ENCODE results near the gene CHD9.

The CHD9 gene

DNA sequence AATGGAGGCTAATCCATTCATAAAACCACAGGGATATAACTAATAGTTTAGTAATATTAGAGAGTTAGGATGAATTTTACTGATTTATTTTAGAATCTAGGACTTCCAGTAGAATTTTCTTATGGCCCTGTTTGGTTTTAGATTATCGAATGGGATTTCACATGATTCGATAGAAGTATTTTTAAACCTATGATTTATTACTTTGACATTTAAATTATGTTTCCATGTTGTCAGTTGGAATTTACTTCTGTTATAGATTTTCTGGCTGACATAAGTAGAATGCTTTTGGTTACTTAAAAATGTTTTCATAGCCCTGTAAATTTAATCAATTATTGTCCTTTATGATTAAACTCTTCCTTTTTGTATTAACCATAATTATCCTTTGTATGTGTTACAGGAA, 158.8 kb downstream of the CHD9 start:
- H3K4me3 ChIP-seq (ENCODE audit: low read depth, low read length) = no peak overlapping the region
- no peak for DNase-seq (ENCODE audit: low read depth)
- TF ChIP-seq, protein P1, sequence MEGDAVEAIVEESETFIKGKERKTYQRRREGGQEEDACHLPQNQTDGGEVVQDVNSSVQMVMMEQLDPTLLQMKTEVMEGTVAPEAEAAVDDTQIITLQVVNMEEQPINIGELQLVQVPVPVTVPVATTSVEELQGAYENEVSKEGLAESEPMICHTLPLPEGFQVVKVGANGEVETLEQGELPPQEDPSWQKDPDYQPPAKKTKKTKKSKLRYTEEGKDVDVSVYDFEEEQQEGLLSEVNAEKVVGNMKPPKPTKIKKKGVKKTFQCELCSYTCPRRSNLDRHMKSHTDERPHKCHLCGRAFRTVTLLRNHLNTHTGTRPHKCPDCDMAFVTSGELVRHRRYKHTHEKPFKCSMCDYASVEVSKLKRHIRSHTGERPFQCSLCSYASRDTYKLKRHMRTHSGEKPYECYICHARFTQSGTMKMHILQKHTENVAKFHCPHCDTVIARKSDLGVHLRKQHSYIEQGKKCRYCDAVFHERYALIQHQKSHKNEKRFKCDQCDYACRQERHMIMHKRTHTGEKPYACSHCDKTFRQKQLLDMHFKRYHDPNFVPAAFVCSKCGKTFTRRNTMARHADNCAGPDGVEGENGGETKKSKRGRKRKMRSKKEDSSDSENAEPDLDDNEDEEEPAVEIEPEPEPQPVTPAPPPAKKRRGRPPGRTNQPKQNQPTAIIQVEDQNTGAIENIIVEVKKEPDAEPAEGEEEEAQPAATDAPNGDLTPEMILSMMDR (IDR thresholded peaks at IDR 0.05; ENCODE audit: low read depth, low read length, missing control alignments) = no peak
- in situ Hi-C loops (cut with HindIII; ENCODE audit: low sequenced_read_pairs) = no loop called here

DNA sequence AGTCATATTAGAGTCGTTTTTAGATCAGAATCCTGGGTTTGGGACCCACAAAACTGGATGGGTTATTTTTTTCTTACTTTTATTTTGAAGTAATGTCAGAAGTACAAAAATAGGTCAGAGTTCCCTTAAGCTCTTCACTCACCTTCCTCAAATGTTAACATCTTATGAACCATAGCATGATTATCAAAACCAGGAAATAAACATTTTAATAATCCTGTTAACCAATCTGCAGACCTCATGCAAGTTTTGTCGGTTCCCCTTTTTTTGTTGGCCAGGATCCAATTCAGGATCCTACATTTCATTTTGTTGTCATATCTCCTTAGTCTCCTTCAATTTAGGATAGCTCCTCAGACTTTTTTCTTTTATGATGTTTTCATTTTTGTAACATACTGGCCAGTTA, 162.0 kb downstream of the CHD9 start:
- H3K4me3 ChIP-seq (ENCODE audit: low read depth, low read length) = no peak overlapping the region
- TF ChIP-seq, protein P1 (IDR thresholded peaks at IDR 0.05; ENCODE audit: low read depth, low read length, missing control alignments) = no peak
- in situ Hi-C loops (cut with HindIII; ENCODE audit: low sequenced_read_pairs) = no loop called here
- DNase-seq (ENCODE audit: low read depth) = no peak

DNA sequence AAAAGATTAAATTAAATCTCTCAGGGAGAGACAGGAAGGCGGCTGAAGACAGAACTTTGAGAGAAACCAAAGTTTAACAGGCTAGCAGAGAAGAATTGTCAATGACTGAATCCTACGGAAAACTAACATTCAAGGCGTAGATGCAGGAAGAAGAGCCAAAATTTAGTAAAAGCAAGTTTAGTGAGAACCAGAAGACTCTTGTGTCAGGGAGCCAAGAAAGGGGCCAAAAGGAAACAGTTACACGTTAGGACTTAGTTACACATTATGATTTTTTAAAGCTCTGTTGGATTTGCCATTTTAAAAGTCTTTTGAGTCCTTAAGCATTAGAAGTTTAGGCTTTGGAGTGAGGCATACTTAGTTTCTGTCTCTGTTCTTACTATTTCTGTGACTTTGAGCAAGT, 164.6 kb downstream of the CHD9 start:
- TF ChIP-seq, protein P1 (IDR thresholded peaks at IDR 0.05; ENCODE audit: low read depth, low read length, missing control alignments) = no peak
- H3K4me3 ChIP-seq (ENCODE audit: low read depth, low read length) = no peak overlapping the region
- no peak for DNase-seq (ENCODE audit: low read depth)
- in situ Hi-C loops (cut with HindIII; ENCODE audit: low sequenced_read_pairs) = no loop called here

DNA sequence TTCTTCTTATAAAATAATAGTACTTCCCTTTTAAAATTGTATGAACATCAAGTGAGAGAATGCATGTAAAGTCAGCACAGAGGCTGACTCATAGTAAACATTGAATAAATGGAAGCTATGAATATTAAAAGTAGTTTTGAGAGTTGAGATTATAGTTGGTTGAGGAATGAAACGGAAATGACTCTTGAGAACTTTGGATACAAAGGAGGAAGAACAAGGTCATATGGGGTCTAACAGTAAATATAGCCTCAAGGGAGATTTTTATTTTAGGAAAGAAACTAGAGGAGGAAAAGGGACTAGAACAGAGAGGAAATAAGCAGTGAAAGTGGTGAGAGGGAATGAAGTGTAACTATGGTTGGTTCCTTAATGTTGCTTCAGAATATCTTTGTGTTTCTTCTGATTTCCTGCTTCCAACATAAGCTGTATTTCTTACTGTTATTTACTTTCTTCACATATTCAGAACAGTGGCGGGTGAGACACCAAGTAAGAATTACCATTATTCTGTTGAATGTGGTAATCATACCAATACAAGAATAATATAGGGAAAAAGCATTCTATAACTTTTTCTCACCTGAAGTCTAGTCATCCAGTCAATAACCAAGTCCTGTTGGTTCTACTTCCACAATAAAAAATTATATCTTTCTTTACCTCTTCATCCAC, 165.1 kb downstream of the CHD9 start:
- TF ChIP-seq, protein P1 (IDR thresholded peaks at IDR 0.05; ENCODE audit: low read depth, low read length, missing control alignments) = no peak
- no peak for DNase-seq (ENCODE audit: low read depth)
- H3K4me3 ChIP-seq (ENCODE audit: low read depth, low read length) = no peak overlapping the region
- in situ Hi-C loops (cut with HindIII; ENCODE audit: low sequenced_read_pairs) = no loop called here

DNA sequence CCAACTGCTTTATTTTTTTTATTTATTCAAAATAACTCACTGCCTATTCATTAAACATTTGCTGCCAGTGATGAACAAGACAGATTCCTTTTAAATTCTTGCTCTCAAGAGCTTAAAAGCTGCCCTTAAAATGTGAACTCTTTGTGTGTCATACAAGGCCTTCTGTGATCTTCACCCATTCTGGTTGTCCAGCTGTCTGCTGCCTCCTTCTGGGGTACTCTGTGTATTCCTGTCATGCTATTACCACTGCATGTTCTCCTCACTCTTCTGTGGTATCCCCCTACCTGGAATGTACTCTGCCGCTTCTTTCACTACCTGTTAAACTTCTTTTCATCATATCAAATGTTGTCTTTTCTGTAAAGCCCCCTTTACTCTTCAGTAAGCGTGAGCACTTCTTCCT, 165.8 kb downstream of the CHD9 start:
- no peak overlapping the region for H3K4me3 ChIP-seq (ENCODE audit: low read depth, low read length)
- in situ Hi-C loops (cut with HindIII; ENCODE audit: low sequenced_read_pairs) = no loop called here
- DNase-seq (ENCODE audit: low read depth) = no peak
- TF ChIP-seq, protein P1 (IDR thresholded peaks at IDR 0.05; ENCODE audit: low read depth, low read length, missing control alignments) = peak; percentile 29

DNA sequence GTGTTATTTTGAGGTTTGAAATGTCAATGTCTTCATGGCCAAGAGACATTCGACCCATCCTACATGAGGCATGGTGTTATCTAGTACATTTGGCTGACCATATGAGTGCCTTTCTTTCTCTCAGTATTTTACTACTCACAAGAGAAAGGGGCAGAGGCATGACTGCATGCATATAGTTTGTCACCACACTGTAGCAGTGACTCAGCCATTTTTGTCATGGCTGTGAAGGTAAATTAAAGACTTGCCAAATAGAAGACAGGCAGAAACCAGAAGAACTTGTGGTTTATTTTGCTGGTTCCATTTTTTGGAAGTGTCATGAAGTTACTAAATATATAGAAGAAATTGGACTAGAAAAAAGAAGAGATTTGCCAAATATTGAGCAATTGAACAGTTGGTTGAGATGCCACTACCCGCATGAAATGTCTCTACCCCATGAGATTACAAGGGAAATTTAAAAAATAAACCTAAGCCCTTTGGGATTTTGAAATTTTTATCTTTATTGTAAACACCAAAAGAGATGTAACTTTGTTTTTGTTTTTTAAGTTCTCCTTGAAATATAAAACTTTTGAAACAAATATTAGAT, 170.3 kb downstream of the CHD9 start:
- TF ChIP-seq, protein P1 (IDR thresholded peaks at IDR 0.05; ENCODE audit: low read depth, low read length, missing control alignments) = no peak
- in situ Hi-C loops (cut with HindIII; ENCODE audit: low sequenced_read_pairs) = no loop called here
- no peak overlapping the region for H3K4me3 ChIP-seq (ENCODE audit: low read depth, low read length)
- no peak for DNase-seq (ENCODE audit: low read depth)
